A673 (cell line): ENCODE measurements around the gene SPG11. TPM values are rescaled to one million over a fixed set of nuclear protein-coding genes. Genes with fewer than 3 reads are reported as not detected.
A peak's percentile ranks its signal among the peaks of the same experiment; 100 is the strongest.

Experiments used
- BruUV-seq: library from RNA; stranded (reverse); fragments of 400-500 nt; replicated peaks from 2 replicates; lab custom pipeline; 2021; lab: Mats Ljungman, UMichigan
- CTCF ChIA-PET: fragments of 300-600 bp; sonication (Branson Sonifier 250); formaldehyde crosslinking; loops from one replicate; lab custom pipeline; 2022; ENCODE audit warnings: antibody characterized with exemption; lab: Charles Lee
- POLR2A ChIA-PET: fragments of 300-600 bp; sonication (Branson Sonifier 250); formaldehyde crosslinking; loops from one replicate; lab custom pipeline; 2022; ENCODE audit warnings: antibody characterized with exemption; ENCODE audit not compliant: low non-redundant PET; lab: Charles Lee
- DNase-seq: peaks from one replicate; pipeline ENCODE4 v3.0.0-alpha.2; 2015; ENCODE audit warnings: low spot score
- H3K27ac ChIP-seq: fragments of 200-600 bp; sonication (generic); 2 replicates; pipeline ENCODE4 v1.5.1; 2016; ENCODE audit warnings: mixed run types, low read depth, mild to moderate bottlenecking, mixed read lengths, antibody characterized with exemption, low read length; ENCODE audit not compliant: poor library complexity, severe bottlenecking
- H3K27me3 ChIP-seq: fragments of 200-600 bp; sonication (generic); replicated peaks from 2 replicates; pipeline ENCODE4 v1.6.1; 2017; ENCODE audit warnings: mixed run types, low read depth, mild to moderate bottlenecking, mixed read lengths, antibody characterized with exemption, low read length; ENCODE audit not compliant: insufficient read depth, poor library complexity
- H3K36me3 ChIP-seq: fragments of 200-600 bp; sonication (generic); 2 replicates; pipeline ENCODE4 v1.6.1; 2016; ENCODE audit warnings: mixed run types, mild to moderate bottlenecking, mixed read lengths, antibody characterized with exemption, low read length; ENCODE audit not compliant: insufficient read depth, poor library complexity, severe bottlenecking
- H3K4me1 ChIP-seq: fragments of 200-600 bp; sonication (generic); 2 replicates; pipeline ENCODE4 v1.6.1; 2017; ENCODE audit warnings: mixed run types, mild to moderate bottlenecking, mixed read lengths, antibody characterized with exemption, low read length; ENCODE audit not compliant: insufficient read depth, poor library complexity, severe bottlenecking
- H3K4me3 ChIP-seq: fragments of 200-600 bp; sonication (generic); 2 replicates; pipeline ENCODE4 v1.5.1; 2016; ENCODE audit warnings: low read depth, mixed run types, mild to moderate bottlenecking, mixed read lengths, low read length; ENCODE audit not compliant: poor library complexity, severe bottlenecking
- H3K9me3 ChIP-seq: fragments of 200-600 bp; sonication (generic); 2 replicates; pipeline ENCODE4 v1.6.1; 2016; ENCODE audit warnings: mixed run types, low read depth, mild to moderate bottlenecking, mixed read lengths, antibody characterized with exemption, low read length; ENCODE audit not compliant: poor library complexity, severe bottlenecking
- CTCF ChIP-seq: fragments of 300-800, 200-600 bp; sonication (generic); conservative IDR thresholded peaks from 2 replicates; pipeline ENCODE4 v1.5.1; 2017; ENCODE audit warnings: low read depth, mild to moderate bottlenecking, antibody characterized with exemption, low read length, moderate library complexity, mixed read lengths
- EZH2 ChIP-seq: fragments of 200-600 bp; sonication (generic); IDR thresholded peaks from 2 replicates; pipeline ENCODE4 v1.6.1; 2017; ENCODE audit warnings: borderline replicate concordance, low read depth, mild to moderate bottlenecking, mixed read lengths, antibody characterized with exemption, low read length; ENCODE audit not compliant: poor library complexity, severe bottlenecking
- intact Hi-C: fragments of 100-400 bp; cut with micrococcal nuclease; formaldehyde crosslinking; loops from one replicate; pipeline ENCODE4 v1.10.0; 2022; ENCODE audit not compliant: unreplicated experiment
- total RNA-seq: library from RNA; stranded (reverse); gene quantifications from 2 replicates; pipeline ENCODE4 v1.2.3, GENCODE V29; 2021

The SPG11 gene
- total RNA-seq, 1 experiment from 2014 or later, result 55.4 TPM

- H3K9me3 ChIP-seq, result no peaks in the 10 kb centered on the region
- peak; percentile 18 for DNase-seq
- CTCF ChIA-PET, result no interaction called here
- no peaks in the 10 kb centered on the region for H3K27me3 ChIP-seq
- H3K4me1 ChIP-seq, result peaks cover 2% of the 10 kb centered on the region
- H3K27ac ChIP-seq, result no peak overlapping the region
- peaks cover 27% of the 10 kb centered on the region for H3K36me3 ChIP-seq
- POLR2A ChIA-PET, result no interaction called here
- no peak overlapping the region for H3K4me3 ChIP-seq
- no peak for TF ChIP-seq EZH2
- BruUV-seq, result no TSS peak
- intact Hi-C loops, result no loop called here
These were observed 122.0 kb downstream of the SPG11 start for GRCh38 chr15:44541282-44541958.

GRCh38 chr15:44537735-44538240, 125.7 kb downstream of the SPG11 start:
- Histone ChIP-seq H3K4me3 (peak overlapping the region; percentile 90), H3K27ac (peak overlapping the region; percentile 92), H3K9me3 (no peaks in the 10 kb centered on the region), H3K27me3 (no peaks in the 10 kb centered on the region), H3K36me3 (peaks cover 27% of the 10 kb centered on the region), H3K4me1 (peaks cover 7% of the 10 kb centered on the region)
- intact Hi-C loops, result no loop called here
- no peak for DNase-seq
- TF ChIP-seq EZH2, result no peak
- TF ChIP-seq CTCF, result no peak
- ChIA-PET POLR2A (no interaction called here), CTCF (interaction anchor here (0.5 to 1.2 kb wide), 3 partner anchors 12 to 59 kb away, joined by 3 to 5 read pairs (median 4); no protein-coding TSS in a partner anchor)
- no TSS peak for BruUV-seq

- H3K27ac ChIP-seq, result peak within 1 kb of the TSS; percentile 96
- no TSS peak for BruUV-seq
- no peaks in the 10 kb centered on the region for H3K27me3 ChIP-seq
- intact Hi-C loops, result no loop called here
- H3K4me1 ChIP-seq, result peaks cover 7% of the 10 kb centered on the region
- no peak for TF ChIP-seq EZH2
- TF ChIP-seq CTCF, result no peak
- CTCF ChIA-PET, result interaction anchor here (0.5 to 1.2 kb wide), 3 partner anchors 12 to 342 kb away, joined by 3 to 7 read pairs (median 5); partner anchors contain the start of gene FRMD5
- no peaks in the 10 kb centered on the region for H3K9me3 ChIP-seq
- H3K4me3 ChIP-seq, result peak within 1 kb of the TSS; percentile 90
- POLR2A ChIA-PET, result interaction anchor here (0.5 kb wide), 2 partner anchors 117 to 213 kb away, joined by 4 to 5 read pairs; no protein-coding TSS in a partner anchor
- DNase-seq, result peak; percentile 97
- H3K36me3 ChIP-seq, result peaks cover 27% of the 10 kb centered on the region
These were observed 126.3 kb downstream of the SPG11 start, which contains the start of gene EIF3J for GRCh38 chr15:44536962-44537734. TSS of gene EIF3J (plus strand) at chr15:44537147. CDS start at chr15:44537195, 48 bp downstream.
